K562 (cell line): ENCODE data around the gene EIF2AK2.

Experiments
- EZH2 ChIP-seq: IDR thresholded peaks from 2 replicates; pipeline ENCODE4 v1.6.1; 2012; ENCODE audit warnings: low read depth, mild to moderate bottlenecking, inconsistent platforms, low read length, borderline replicate concordance
- FOXP1 ChIP-seq: sonication (generic); formaldehyde crosslinking; IDR thresholded peaks from 2 replicates; pipeline ENCODE4 v1.8.0; 2022; ENCODE audit warnings: mild to moderate bottlenecking, missing genetic modification reagents
- GTF3C2 ChIP-seq: IDR thresholded peaks from 3 replicates; pipeline ENCODE4 v1.6.1; 2011; ENCODE audit warnings: borderline replicate concordance, mild to moderate bottlenecking, moderate library complexity; ENCODE audit not compliant: insufficient read length; ENCODE audit errors: extremely low read depth
- L3MBTL2 ChIP-seq: fragments of 450-650 bp; IDR thresholded peaks from 2 replicates; pipeline ENCODE4 v1.6.1; 2016; ENCODE audit warnings: mild to moderate bottlenecking, moderate library complexity
- TAF7 ChIP-seq: fragments of 450-650 bp; IDR thresholded peaks from 2 replicates; pipeline ENCODE4 v1.6.1; 2016; ENCODE audit warnings: missing genetic modification characterization, missing compliant biosample characterization
- ZEB2 ChIP-seq: fragments of 450-650 bp; IDR thresholded peaks from 2 replicates; pipeline ENCODE4 v1.6.1; 2016
- ZNF280B ChIP-seq: fragments of 250-450 bp; sonication (Bioruptor Pico); IDR thresholded peaks from 2 replicates; pipeline ENCODE4 v1.5.1; 2021; ENCODE audit warnings: mild to moderate bottlenecking
- TF ChIP-seq, protein P1 (sequence below): fragments of 450-650 bp; conservative IDR thresholded peaks from 2 replicates; pipeline ENCODE4 v1.6.1; 2016; ENCODE audit warnings: missing genetic modification characterization, low read depth, mild to moderate bottlenecking, missing compliant biosample characterization, moderate library complexity
- TF ChIP-seq, protein P2 (sequence below): sonication (generic); formaldehyde crosslinking; IDR thresholded peaks from 2 replicates; pipeline ENCODE4 v1.9.0; 2022; ENCODE audit warnings: mild to moderate bottlenecking, missing genetic modification reagents

- TF ChIP-seq, protein P1, sequence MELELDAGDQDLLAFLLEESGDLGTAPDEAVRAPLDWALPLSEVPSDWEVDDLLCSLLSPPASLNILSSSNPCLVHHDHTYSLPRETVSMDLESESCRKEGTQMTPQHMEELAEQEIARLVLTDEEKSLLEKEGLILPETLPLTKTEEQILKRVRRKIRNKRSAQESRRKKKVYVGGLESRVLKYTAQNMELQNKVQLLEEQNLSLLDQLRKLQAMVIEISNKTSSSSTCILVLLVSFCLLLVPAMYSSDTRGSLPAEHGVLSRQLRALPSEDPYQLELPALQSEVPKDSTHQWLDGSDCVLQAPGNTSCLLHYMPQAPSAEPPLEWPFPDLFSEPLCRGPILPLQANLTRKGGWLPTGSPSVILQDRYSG (tag): no peak
- TF ChIP-seq TAF7 (no peak), ZEB2 (no peak), FOXP1 (CRISPR knock-in tag) (no peak), ZNF280B (CRISPR knock-in tag) (no peak), EZH2 (no peak), GTF3C2 (no peak), L3MBTL2 (no peak)
- TF ChIP-seq, protein P2, sequence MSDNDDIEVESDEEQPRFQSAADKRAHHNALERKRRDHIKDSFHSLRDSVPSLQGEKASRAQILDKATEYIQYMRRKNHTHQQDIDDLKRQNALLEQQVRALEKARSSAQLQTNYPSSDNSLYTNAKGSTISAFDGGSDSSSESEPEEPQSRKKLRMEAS (CRISPR knock-in tag): no peak
Observed at GRCh38 chr2:37142546-37142945, 14.2 kb downstream of the EIF2AK2 start.
